Measurements from ENCODE around the gene PGLYRP3.
A peak's percentile ranks its signal among the peaks of the same experiment; 100 is the strongest.

PGLYRP3 gene, protein sequence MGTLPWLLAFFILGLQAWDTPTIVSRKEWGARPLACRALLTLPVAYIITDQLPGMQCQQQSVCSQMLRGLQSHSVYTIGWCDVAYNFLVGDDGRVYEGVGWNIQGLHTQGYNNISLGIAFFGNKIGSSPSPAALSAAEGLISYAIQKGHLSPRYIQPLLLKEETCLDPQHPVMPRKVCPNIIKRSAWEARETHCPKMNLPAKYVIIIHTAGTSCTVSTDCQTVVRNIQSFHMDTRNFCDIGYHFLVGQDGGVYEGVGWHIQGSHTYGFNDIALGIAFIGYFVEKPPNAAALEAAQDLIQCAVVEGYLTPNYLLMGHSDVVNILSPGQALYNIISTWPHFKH

DNA sequence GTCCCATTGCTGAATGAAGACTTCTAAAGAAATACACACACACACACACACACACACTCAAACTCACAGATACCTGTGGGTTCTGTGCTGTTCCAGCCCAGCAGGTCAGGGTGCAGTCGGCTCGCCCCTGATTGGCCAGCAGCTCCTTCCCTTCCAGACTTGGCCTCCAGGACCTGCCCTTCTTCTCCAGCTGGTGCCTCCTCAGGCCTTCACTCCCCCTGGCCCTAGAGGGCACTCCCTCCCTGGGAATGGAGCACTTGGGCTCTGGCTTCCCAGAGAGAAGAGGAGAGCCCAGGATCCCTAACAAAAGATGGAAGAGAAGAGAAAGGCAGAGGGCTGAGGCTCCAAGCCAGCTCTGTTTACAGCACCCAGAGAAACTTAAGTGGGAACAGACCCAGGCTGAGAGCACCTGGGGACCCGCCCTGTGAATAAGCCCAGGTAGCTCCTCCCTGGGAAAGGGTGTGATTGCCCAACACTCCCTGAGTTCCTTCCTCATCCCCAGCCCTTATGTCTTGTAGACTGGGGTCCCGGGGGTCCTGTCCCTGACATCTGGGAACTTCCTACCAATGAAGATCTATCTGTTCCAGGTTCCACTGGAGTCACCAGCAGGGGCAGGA, at the start of gene PGLYRP3:
Gene PGLYRP3 (minus strand): TSS at position 383 of the 617 bp plus-strand sequence. CDS start 2,287 bp downstream, outside the sequence.
- no peak for DNase-seq

DNA sequence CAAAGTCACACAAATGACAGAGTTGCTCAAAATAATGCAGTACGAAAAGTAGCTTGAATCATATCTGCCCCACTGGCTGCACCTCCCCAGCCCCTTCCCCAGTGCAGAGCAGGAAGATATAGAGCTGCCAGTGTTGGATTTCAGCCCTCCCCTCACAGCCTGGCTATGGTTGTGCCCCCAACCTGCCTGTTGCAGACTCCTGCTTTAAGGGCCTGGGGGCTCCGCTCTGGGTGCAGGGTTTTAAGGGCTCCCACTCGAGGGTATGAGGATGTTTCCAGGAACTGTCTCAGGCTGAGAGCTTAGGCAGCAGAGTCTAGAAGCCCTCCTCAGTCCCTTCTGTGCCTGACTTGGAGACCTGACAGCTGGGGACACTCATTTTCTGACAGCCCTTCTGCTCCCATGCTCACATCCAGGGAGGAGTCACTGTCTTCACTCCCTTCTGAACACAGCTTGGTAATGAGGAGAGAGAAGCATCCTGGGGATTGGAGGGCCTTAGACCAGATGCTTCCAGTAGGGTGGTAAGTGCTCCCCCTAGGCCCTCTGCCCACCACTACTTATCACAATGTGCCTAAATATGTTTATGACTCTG, 49.5 kb upstream of the PGLYRP3 start:
- DNase-seq: no peak

DNA sequence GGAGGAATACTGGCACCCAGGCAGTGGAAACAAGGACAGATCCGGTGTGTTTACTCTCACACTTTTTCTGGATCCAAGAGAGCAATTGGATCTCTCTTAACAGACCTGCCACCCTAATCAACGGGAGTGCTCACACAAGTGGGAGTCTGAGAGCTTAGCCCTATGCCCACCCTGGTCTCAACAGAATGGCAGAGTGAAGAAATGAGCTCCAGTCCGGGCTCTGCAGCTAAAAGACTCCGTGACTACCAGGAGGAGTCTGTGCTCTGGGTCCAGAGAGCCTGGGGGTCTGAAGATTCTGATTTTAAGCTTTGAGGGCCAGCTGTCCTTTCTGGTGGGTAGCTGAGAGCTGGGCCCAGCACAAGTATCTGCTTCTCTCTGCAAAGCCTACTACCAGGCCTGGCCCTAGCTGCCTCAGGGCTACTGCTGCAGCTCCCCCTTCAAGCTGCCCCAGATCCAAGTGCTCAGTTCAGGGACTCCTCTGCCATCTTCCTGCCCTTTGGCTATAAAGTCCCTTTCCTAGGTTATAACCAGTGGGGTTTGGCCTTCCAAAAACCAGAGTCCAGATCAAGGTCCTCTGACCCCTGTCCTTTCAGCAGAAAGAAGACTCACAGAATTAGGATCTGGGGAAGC, 48.8 kb upstream of the PGLYRP3 start:
- no peak for DNase-seq

DNA sequence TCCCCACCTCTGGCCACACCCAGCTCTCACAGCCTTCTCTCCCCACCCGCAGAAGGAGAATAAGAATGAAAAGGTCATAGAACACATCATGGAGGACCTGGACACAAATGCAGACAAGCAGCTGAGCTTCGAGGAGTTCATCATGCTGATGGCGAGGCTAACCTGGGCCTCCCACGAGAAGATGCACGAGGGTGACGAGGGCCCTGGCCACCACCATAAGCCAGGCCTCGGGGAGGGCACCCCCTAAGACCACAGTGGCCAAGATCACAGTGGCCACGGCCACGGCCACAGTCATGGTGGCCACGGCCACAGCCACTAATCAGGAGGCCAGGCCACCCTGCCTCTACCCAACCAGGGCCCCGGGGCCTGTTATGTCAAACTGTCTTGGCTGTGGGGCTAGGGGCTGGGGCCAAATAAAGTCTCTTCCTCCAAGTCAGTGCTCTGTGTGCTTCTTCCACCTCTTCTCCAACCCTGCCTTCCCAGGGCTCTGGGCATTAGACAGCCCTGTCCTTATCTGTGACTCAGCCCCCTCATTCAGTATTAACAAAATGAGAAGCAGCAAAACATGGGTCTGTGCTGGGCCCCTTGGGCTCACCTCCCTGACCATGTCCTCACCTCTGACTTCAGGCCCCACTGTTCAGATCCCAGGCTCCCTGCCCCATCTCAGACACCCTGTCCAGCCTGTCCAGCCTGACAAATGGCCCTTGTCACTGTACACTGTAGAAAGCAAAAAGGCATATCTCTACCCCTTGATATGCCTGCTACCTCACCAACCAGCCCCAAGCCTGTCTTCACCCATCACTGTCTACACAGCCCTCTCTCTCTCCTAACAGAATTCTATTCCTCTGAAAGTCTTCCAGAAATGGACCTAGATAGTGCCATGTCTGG, 48.1 kb upstream of the PGLYRP3 start:
- DNase-seq: no peak

DNA sequence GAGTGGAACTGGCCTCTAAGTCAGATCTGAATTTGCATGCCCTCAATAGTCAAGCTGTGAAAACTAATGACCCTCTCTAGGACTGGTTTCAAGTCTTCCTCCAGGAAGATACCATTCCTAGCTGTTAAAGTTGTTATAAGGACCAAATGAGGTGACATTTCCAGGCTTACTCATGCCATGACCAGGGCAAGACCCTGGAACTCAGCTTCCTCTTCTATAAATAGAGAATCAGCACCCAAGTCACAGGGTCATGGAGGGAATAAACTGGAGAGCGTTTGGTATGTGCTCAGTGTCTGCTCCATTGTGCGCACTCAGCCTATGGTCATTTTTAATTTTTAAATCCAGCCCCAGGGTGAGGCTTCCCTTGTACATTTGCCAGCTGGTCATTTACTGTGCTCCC, 47.4 kb upstream of the PGLYRP3 start:
- DNase-seq: no peak

DNA sequence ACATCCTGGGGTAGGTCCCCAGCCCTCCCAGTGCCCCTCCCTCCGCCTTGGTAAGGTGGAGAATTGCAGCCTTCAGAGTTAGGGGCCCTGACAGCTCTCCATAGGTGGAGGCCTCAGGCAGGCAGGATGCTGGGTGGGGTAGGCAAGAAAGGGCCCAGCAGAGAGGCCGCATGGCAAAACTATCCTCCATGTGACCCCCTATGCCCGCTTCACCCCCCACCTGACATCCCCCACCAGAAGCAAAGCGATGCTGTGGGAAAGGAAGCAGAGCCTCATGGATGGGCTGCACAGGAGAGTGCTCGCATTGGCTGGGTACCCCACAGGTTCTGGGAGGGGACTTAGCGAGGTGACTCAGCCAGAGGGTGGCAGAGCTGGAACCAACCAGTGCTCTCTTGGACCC, 46.5 kb upstream of the PGLYRP3 start:
- DNase-seq: no peak

DNA sequence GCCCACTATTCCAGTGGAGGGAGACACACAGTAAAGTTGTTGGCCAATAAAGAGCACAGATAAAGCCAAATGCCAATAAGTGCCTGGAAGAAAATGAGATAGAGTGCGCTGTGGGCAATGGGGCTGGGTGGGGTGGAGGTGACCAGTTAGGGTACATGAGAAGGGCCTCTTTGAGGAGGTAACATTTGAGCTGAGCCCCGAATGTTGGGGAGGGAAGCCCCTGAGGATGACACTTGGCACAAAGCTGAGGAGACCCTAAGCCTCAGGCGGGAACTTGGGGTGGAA, 45.9 kb upstream of the PGLYRP3 start:
- DNase-seq: no peak

DNA sequence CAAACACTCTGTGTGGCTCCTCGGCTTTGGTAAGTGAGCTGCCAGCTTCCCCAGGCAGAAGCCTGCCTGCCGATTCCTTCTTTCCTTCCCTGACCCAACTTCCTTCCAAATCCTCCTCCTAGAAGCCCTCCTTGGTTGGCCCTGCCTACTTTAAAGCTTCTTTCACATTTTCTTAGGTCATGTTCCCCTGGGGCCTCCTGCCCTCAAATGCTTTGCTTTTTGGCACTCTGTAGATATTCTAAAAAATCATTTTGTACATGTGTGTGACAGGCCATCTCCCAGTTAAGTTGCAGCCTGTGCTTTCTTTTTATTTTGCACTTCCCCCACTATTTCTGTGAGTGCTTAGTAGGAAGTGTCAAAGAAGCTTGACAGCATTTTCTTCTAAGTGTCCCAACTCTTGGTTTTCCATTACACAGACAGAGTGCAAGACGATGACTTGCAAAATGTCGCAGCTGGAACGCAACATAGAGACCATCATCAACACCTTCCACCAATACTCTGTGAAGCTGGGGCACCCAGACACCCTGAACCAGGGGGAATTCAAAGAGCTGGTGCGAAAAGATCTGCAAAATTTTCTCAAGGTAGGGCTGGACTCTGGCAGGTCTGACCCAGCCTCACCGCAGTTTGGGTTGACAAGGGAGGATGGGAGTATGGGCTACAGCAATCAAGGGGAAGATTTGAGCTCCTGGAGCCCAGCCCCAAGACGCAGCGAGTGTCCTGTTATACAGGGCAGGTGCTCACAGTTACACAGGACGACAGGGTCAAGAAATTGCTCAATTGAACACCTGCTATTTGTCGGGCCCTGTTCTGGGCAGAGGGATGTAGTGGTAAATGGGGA, 45.3 kb upstream of the PGLYRP3 start, which contains the start of gene S100A9:
Gene S100A9 (plus strand): TSS at position 2 of the 838 bp plus-strand sequence. CDS start 430 bp downstream, at position 432.
- DNase-seq: no peak

DNA sequence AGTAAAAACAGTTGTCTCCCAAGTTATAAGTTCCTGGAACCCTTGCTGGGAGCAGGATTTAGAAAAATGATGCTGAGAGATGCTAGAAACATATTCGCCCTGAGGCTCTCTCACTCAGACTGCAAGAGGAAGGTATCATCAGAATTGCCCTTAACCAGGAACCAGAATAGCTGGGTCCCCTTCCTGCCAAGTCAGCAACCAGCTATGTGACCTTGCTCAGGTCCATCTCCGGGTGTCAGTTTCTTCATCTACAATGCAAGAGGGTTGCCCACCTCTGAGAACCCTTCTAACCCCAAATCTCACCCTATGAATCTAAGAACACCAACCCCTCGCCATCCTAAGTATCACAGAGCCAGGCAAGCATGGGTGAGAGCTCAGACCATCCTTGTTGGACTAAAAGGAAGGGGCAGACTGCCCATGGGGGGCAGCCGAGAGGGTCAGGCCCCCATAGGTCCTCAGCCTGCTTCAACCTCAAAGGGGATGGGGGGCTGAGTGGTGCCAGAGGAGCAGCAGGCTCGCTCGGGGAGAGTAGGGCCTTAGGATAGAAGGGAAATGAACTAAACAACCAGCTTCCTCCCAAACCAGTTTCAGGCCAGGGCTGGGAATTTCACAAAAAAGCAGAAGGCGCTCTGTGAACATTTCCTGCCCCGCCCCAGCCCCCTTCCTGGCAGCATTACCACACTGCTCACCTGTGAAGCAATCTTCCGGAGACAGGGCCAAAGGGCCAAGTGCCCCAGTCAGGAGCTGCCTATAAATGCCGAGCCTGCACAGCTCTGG, 44.5 kb upstream of the PGLYRP3 start:
- DNase-seq: no peak

DNA sequence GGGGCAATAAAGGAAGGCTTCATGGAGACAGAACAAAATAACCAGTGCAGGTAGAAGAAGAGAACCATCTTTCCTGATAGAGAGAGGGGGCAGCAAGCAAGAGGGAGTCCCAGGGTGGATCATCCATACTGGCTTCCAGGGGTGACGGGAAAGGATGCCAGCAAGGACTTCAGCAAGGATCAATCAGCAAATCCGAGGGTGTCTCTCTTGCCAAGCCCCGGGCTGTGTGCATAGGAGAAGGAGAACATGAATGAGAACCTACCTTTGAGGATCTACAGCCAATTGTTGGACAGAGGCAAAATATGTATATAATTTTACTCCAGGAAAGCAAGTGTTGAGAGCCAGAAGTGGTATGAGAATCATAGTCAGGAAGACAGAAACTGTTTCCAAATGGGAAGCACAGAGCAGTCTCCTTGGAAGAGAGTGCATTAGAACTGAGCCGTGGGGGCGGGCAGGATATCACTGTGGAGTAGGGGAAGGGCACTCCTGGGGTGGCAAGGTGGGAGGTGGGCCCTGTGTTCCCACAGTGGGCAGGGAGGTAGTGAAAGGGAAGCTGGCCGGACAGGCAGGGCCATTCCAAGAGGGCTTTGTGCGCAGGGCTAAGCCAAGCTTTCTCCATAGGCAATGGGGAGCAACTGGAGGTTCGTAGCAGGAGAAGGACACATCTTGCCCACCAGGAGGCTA, 43.8 kb upstream of the PGLYRP3 start:
- no peak for DNase-seq

DNA sequence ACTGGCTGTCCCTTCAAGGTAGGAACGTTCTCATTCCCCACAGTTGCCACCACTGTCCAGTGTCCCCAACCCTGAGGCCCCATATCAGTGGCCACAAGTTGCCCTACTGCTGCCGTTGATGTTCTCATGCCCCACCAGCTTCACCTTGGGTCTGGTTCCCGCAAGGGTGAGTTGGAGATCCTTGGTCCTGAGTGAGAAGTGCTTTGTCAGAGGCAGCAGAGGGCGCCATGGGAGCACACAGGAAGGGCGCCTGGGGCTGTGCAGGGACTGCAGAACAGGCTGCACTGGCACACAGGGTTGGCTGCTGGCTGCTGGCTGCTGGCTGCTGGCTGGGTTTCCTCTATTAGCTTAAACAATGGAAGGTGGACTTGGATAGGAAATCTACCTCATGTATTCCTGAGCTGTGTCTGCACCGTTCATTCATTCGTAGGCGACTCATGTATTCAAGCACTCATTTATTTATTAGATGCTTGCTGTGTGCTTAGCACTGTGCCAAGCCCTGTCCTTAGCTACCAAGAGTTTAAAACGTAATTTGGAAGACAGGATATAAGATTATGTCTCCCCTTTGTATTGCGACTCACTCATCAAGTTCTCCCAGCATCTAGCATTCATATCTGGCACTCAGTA, 42.8 kb upstream of the PGLYRP3 start:
- DNase-seq: peak in 1 of 2 experiments; percentile 28

DNA sequence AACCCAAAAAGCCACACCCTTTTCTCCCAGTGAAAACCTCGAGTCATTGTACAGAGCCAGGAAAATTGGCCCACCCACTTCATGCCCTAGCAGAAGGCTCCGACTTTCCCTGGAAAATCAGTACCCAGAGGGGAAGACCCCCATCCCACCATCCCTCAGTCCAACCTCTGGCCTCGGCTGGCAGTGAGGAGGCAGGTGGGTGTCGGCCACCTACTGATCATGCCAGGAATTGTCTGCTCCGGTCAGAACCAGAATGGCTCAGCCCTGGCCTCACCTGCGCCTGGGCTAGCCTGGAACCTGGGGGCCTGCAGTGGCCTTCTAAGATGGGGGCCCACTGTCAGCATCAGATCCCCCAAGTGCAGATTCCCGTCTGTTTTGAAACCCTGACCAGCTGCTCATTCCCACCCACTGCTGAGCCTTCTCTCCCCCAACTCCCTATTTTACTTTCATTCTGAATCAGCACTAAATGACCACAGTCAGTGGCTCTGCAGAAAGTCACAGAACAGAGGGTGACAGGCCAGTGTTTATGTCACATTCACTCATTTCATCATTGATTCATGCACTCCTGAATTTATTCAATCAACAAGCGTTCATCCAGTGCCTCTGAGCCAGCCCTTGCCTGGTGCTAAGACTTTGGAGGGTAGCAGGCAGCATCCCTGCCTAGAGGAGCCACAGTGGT, 41.9 kb upstream of the PGLYRP3 start:
- DNase-seq: no peak

DNA sequence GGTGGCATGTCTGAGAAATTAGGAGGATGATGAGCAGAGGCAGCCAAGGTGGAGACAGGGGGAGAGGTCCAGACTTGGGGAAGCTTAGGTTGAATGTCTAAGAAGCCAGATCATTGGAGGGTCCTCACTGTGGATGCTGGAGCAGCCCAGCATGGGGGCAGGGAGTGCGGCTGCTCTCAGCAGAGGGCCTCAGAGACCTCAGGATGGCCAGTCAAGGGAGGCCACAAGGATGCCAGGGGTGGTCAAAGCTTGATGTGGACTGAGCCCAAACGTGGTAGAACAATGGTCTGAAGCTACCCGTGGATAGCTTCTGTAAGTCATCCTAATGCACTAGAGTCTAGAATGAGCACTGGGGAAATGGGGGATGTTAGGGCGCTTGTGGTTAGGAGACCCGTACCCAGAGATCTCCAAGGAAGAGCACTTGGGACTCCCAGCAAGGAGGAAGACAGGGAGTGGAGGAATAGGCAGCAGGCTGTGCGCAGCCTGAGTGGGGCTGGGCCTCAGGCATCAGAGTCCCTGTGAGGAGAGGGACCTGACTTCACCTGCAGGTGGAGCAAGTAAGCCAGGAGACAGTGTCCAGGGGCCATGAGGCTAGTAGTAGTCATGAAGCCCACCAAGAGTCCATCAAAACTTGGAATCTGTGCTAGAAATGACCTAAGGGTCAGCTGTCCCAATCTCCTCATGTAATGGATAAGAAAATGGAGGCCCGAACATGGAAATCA, 40.6 kb upstream of the PGLYRP3 start:
- DNase-seq: no peak

DNA sequence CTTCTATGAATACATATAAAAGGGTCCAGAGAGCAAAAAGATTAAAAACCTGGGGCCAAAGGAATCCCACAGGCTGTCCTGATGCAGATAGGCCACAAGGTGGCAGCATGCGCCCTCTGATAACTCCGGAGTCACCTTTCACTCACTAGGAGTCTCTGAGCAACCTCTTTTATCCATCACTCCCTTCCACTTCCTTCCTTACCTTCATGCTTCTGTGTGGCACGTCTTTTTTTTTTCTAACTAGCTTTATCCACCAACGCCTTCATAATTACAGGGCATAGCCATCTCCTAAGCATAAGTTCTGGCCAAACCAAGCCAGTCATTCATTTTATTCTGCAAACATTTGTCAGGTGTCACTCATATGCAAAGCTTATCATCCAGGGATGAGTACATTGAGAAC, 39.8 kb upstream of the PGLYRP3 start:
- peak; percentile 53 to 55 for DNase-seq

DNA sequence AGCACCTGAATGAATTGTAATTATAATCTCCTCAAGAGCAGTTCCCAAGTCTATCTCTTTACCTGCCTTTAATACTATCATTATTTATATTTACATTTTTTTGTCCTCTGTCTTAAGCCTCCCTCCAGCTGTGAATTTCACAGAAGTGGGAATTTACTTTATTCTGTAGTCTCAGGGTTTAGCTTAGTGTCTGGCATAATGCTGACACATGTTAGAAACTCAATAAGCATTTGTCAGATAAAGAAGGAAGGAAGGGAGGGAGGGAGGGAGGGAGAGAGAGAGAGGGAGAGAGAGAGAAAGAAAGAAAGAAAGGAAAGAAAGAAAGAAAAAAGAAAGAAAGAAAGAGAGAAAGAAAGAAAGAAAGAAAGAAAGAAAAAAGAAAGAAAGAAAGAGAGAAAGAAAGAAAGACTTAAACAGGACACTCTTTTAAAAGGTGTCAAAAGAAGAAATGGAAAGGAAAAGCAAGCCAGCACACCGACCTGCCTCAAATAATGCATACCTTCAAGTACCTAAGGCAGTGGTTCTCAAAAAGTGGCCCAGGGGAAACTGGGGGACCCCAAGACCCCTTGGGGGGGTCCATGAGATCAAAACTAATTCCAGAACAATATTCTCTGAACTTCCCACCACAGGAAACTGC, 37.7 kb upstream of the PGLYRP3 start:
- no peak for DNase-seq

DNA sequence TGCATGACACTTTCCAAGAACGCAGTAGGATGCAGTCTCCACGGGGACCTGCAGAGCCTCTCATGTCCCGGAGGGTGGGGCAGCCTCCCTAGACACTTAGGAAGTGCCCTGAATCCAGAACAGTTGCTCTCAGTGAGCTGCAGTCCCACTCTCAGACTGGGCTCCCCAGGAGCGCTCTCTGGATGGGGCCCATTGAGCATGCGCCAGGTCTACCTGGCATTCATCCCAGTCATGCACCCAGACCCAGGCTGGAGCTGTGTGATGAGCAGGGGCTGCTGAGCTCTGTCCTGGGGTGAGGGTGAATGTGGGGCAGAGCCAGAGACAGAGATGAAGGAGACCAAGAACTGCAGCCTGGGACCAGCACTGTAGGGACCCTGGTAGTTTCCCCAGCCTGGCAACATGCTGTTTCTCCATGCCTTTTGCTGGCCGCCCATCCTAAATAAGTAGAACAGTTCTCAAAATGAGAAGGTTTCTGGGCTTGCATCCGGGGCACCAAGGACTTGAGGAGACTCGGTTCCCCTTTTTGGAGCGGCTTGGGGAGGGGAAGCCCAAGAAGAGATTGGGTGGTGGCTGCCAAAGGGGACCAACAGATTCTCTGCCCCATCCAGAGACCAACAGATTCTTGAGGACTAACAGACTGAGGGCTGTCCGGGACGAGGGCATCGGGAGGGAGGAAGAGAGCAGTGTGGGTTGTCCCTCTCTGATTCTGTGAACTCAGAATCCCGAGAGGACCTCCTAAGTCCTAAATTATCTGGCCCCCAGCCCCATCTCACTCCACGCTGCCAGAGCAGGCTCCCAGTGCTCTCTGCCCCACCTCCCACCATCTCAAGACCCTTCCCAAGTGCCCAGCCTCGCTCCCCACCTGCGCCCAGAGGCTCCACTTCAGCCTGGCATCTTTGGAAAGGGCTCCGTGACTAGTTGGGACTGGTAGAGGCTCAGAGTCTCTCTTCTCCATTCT, 36.9 kb upstream of the PGLYRP3 start:
- DNase-seq: no peak
